ENCODE measurements around the gene MRFAP1L1.

The MRFAP1L1 gene

GRCh38 chr4:6715704-6716017 lies 6.0 kb upstream of the MRFAP1L1 start:
- no peak for DNase-seq

- DNase-seq, result no peak
Observed at GRCh38 chr4:6714954-6715353, 5.3 kb upstream of the MRFAP1L1 start.

GRCh38 chr4:6710996-6711395 lies 1.3 kb upstream of the MRFAP1L1 start:
- DNase-seq, result no peak

DNA sequence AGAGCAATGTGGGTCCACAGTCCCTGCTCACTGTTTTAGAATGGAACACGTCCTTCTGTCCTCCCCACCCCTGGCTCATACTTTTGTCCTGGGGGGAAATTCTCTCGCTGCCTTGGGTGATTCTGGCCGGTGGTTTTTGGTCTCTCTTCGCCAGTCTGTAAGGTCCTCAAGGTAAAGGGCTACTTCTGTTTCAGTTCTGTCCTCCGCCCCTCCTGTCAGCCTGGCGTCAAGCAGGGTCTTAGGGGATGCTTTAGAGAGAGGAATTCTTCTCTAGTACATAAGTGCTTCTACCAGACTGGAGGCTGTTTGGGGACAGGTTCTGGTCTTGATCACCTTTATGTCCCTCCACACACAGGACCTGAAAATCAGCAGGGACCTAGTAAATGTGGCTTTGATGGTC lies 617 bp upstream of the MRFAP1L1 start:
- no peak for DNase-seq

GRCh38 chr4:6706173-6706572 lies 3.5 kb downstream of the MRFAP1L1 start:
- DNase-seq, result no peak

- no peak for DNase-seq
Observed at GRCh38 chr4:6705646-6706045, 4.0 kb downstream of the MRFAP1L1 start.

GRCh38 chr4:6703786-6704185 lies 5.9 kb downstream of the MRFAP1L1 start:
- no peak for DNase-seq

DNA sequence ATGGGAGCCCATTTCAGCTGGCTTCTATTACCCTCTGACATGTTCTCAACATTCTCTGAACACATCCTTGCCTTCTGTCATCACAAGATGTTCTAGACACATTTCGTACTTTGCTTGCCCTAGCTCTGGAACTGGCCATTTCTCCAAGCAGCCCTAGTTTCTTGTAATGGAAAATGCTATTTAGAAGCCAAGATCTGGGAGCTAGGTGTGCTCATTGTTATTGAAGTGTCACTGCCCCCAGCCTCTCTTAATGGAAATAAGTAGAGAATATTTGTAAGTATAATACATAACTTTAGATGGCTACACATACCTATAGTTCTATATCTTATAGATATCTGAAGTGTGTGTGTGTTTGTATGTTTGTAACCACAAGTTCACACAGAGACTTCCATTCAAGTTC lies 6.9 kb downstream of the MRFAP1L1 start:
- DNase-seq, result no peak

DNA sequence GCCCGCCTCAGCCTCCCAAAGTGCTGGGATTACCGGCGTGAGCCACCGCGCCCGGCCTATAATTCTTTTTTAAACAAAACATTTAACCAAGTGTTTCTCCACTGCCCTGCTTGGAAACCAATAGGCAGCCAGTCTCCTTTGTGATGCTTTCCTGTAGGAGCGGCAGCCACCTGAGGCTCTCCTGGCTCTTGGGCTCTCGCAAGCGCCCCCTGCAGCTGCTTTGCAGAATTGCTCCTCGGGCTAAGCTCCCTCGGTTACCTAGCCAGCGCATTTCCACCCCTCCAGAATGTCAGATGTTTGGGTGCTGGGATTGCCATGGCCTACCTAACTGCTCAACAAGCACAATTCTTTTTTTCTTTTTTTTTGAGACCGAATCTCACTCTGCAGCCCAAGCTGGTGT lies 8.3 kb downstream of the MRFAP1L1 start:
- no peak for DNase-seq

DNA sequence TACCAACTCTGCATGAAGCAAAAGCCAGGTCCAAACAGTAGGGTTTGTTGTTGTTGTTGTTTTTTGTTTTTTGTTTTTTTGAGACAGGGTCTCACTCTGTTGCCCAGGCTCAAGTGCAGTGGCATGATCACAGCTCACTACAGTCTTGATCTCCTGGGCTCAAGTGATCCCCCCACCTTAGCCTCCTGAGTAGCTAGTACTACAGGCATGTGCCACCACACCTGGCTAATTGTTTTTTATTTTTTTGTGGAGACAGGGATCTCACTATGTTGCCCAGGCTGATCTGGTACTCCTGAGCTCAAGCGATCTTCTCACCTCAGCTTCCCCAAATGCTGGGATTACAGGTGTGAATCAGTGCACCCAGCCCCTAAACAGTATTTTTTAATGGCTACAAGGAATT lies 9.8 kb downstream of the MRFAP1L1 start:
- DNase-seq, result no peak

DNA sequence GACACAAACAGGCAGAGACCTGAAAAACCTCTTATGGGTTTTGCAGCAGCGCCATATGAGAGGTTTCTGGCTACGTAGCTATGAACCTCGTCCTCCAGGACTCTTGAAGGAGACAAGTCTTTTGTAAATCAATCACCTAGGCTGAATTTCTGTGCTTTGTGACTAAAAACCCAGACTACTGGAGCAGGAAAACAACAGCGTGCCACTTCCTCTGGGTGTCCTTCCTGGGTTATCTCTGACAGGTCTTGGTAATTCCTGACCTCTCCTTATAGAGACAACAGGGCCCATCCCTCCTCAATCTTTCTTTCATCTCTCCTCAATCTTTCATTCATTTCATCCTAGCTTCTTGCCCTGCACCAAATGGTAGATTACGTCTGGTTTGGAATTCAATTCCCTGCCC lies 10.3 kb downstream of the MRFAP1L1 start:
- DNase-seq, result no peak

DNA sequence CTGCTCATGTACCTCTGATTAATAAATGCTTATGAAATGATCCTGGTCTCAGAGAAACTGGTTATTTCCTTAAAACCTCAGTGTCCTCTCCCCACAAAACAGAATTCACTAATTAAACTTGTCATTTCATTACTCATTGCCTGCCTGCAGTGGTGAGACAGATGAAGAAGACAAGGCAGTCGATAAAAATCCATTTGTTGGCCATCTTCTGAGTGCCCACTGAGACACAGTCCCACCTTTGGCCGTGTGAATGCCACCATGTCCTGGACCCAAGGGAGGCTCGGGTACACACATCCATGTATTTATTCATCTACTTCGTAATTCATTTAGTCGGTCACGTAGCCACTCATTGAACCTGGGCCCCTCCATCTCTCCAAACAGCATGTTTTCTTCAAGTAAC lies 12.5 kb downstream of the MRFAP1L1 start:
- DNase-seq, result no peak

GRCh38 chr4:6696611-6697010 lies 13.1 kb downstream of the MRFAP1L1 start:
- no peak for DNase-seq

- no peak for DNase-seq
Observed at GRCh38 chr4:6695660-6696610, 13.7 kb downstream of the MRFAP1L1 start.

DNA sequence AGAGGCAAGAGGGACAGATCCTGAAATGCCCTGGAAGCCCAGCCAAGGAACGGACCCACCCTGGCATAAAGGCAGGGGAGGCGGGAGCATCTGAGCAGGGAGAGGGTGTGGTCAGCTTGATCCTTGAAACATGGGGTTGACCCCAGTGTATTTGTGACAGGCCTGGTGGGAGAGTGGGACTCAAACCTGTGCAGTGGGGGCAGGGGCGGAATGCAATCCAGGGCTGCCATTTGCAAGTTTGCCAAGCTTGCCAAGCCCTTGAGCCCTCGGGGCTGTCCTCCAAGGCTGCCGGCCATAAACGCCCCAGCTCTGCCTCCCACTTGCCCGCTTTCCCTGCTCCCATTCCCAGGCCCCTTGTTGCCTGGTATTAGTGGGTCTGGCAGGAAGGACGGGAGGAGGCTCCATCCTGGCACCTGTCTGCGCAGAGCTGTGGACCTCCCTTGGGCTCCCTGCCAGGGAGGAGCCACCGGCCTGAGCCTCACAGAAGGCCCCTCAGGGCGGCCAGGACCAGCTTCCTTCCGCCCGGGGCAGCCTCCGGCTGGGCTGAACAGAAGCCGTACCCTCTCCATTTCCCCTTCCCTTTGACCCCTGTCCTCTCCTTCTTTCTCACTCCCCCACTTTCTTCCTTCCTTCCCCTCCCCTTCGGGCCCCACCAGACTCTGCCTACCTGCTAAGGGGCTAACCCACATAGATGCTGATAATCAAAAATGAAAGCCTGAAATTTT lies 15.3 kb downstream of the MRFAP1L1 start:
- no peak for DNase-seq

GRCh38 chr4:6693231-6694176 lies 16.2 kb downstream of the MRFAP1L1 start, which contains the start of gene S100P:
TSS of gene S100P (plus strand) at chr4:6693878. CDS start at chr4:6693933, 55 bp downstream.
- DNase-seq, result no peak

DNA sequence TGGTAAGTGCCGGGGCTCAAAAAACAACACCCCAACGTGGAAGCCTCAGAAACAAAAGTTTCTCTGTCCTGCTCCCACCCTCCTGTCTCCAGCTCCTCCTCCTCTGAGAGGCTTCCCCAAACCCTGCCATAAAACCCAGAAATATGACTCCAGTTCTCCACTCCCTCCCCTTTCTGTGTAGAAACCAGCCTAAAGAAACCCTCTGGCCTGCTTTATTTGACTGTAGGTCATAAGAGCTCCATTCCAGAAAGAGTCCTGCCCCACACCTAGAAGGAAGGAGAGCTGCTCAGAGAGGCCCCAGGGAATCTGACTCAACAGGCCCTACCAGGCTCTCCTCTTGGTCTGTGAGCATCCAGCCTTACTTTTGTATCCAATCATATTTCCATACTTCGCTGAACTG lies 16.9 kb downstream of the MRFAP1L1 start:
- no peak for DNase-seq

DNA sequence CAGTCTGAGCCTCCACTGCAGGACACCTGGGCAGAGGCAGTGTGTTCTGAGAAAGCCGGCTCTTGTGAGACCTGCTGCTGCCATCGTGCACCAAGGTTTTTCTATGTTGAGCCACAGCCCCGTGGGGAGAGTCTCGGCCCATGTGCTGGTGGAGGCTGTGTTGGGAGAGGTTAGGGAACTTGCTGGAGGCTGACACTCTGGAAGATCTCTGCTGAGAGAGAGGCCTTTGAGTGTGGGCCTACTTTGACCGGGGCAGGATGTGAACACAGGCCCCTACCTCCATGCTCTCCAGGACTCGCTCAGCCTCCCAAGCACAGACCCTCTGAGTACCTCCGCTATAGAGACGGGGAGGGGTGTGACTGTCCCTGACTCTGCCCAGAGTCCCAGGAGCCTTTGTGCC lies 17.3 kb downstream of the MRFAP1L1 start:
- no peak for DNase-seq

GRCh38 chr4:6689506-6689960 lies 20.1 kb downstream of the MRFAP1L1 start:
- no peak for DNase-seq

DNA sequence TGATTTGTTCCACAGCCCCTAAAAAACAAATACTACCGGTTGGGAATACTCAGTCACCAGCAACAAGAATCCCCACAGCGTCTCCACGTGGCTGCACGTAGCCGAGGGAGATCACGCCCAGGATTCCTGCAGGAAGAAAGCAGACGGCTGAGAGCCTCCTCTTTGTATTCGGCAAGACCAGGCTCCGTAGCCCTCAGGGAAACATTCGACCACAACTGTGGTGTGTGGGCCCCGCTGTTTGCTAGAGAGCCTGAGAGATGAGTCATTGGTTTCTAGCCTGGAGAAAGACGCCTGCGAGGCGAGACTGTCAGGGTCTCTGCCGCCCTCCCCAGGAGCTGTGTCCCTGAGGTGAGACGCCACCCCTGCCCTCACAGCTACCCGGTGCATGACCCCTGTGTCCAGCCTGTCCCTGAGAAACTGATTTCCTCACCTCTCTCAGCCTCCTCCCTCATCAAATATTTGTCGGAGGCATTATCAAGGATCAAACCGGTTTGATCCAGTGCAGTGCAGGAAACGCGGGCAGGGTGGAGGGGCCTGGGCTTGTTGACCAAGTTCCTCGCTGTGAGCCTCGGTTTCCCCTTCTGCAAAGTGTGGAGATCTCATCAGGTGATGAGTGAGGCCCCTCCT lies 20.7 kb downstream of the MRFAP1L1 start:
- no peak for DNase-seq

GRCh38 chr4:6687947-6688878 lies 21.5 kb downstream of the MRFAP1L1 start:
- no peak for DNase-seq

All from NCI-H748 treated with DMSO at 0.1 percent for 48 hours (cell line).